Hepatocyte (in vitro differentiated cells): ENCODE data around the gene NT5C. TPM values are rescaled to one million over a fixed set of nuclear protein-coding genes. Genes with fewer than 3 reads are reported as not detected.
"Not testable (repeated sequence)": the region's sequence is repeated elsewhere in the genome, so short reads cannot be mapped to it uniquely, and the experiment has no call there.

Experiments
- DNase-seq: peaks from one replicate; pipeline ENCODE4 v3.0.0-alpha.2; 2016; ENCODE audit warnings: low spot score
- H2AFZ ChIP-seq: fragments of 200-600 bp; sonication (generic); 2 replicates; pipeline ENCODE4 v1.6.0; 2016; ENCODE audit warnings: antibody characterized with exemption, mild to moderate bottlenecking
- H3K27ac ChIP-seq: fragments of 200-600 bp; sonication (generic); 2 replicates; pipeline ENCODE4 v1.5.1; 2016; ENCODE audit warnings: mild to moderate bottlenecking
- H3K27me3 ChIP-seq: fragments of 200-600 bp; sonication (generic); 2 replicates; pipeline ENCODE4 v1.6.1; 2016
- H3K36me3 ChIP-seq: fragments of 200-600 bp; sonication (generic); replicated peaks from 2 replicates; pipeline ENCODE4 v1.5.1; 2016; ENCODE audit warnings: low read depth; ENCODE audit not compliant: insufficient read depth
- H3K4me1 ChIP-seq: fragments of 200-600 bp; sonication (generic); 2 replicates; pipeline ENCODE4 v1.5.1; 2016; ENCODE audit warnings: mild to moderate bottlenecking, moderate library complexity; ENCODE audit not compliant: insufficient read depth
- H3K4me2 ChIP-seq: fragments of 200-600 bp; sonication (generic); 2 replicates; pipeline ENCODE4 v1.6.0; 2016
- H3K4me3 ChIP-seq: fragments of 200-600 bp; sonication (generic); 2 replicates; pipeline ENCODE4 v1.5.1; 2016; ENCODE audit warnings: mild to moderate bottlenecking
- H3K79me2 ChIP-seq: fragments of 200-600 bp; sonication (generic); 2 replicates; pipeline ENCODE4 v1.6.0; 2017; ENCODE audit warnings: mild to moderate bottlenecking
- H3K9me2 ChIP-seq: fragments of 200-600 bp; sonication (generic); replicated peaks from 2 replicates; pipeline ENCODE4 v1.6.0; 2017; ENCODE audit warnings: mild to moderate bottlenecking; ENCODE audit not compliant: insufficient read depth
- H3K9me3 ChIP-seq: fragments of 200-600 bp; sonication (generic); 2 replicates; pipeline ENCODE4 v1.5.1; 2016; ENCODE audit warnings: low read depth, mild to moderate bottlenecking
- H4K20me1 ChIP-seq: fragments of 200-600 bp; sonication (generic); 2 replicates; pipeline ENCODE4 v1.6.0; 2016; ENCODE audit warnings: mild to moderate bottlenecking; ENCODE audit not compliant: insufficient read depth, poor library complexity, severe bottlenecking
- EZH2 ChIP-seq: fragments of 200-600 bp; sonication (generic); IDR thresholded peaks from 2 replicates; pipeline ENCODE4 v1.6.1; 2016; ENCODE audit warnings: antibody characterized with exemption, mild to moderate bottlenecking, borderline replicate concordance
- EZH2phosphoT487 ChIP-seq: fragments of 200-600 bp; sonication (generic); IDR thresholded peaks from one replicate; pipeline ENCODE4 v1.6.1; 2018; ENCODE audit warnings: antibody characterized with exemption, mild to moderate bottlenecking, low read depth, moderate library complexity; ENCODE audit not compliant: unreplicated experiment, severe bottlenecking
- WGBS: methylation state at CpG from one replicate; pipeline ENCODE4 v1.1.6; 2016; ENCODE audit warnings: low lambda C conversion rate; ENCODE audit errors: missing lambda C conversion rate; 5-methylcytosine and 5-hydroxymethylcytosine counted together
- polyA plus RNA-seq: library from polyadenylated mRNA; unstranded; fragments of >200 nt; fragmentation: Nextera tagmentation; extraction: Ambion mirVana; gene quantifications from 2 replicates; pipeline ENCODE4 v1.2.1, GENCODE V29; 2016
- total RNA-seq: library from RNA; depleted of rRNA; stranded (reverse); fragments of >200 nt; gene quantifications from 2 replicates; pipeline ENCODE4 v1.2.3, GENCODE V29; 2014
- TF ChIP-seq, protein P1 (sequence below): fragments of 200-600 bp; sonication (generic); IDR thresholded peaks from 2 replicates; pipeline ENCODE4 v1.5.1; 2016; ENCODE audit warnings: antibody characterized with exemption, mild to moderate bottlenecking; ENCODE audit not compliant: poor library complexity

Gene NT5C
- total and polyA plus RNA-seq, 2 experiments from 2014 or later = 46.3 to 73.3 TPM

DNA sequence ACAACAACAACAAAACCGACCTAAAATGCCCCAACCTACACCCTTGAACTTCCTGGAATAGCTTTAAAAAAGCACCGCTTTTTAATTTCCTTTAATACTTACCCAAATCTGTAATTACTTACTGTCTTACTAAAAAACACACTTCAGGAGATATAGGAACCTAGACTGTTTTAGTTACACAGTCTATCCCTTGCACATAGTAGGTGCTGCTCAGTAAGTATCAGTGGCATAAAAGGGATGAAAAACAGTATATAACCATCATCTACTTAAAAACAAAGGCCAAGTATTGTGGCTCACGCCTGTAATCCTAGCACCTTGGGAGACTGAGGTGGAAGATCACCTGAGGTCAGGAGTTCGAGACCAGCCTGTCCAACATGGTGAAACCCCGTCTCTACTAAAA lies 45.1 kb upstream of the NT5C start:
- no peaks in the 10 kb centered on the region for H3K9me3 ChIP-seq
- TF ChIP-seq EZH2phosphoT487 (no peak), EZH2 (no peak)
- TF ChIP-seq, protein P1, sequence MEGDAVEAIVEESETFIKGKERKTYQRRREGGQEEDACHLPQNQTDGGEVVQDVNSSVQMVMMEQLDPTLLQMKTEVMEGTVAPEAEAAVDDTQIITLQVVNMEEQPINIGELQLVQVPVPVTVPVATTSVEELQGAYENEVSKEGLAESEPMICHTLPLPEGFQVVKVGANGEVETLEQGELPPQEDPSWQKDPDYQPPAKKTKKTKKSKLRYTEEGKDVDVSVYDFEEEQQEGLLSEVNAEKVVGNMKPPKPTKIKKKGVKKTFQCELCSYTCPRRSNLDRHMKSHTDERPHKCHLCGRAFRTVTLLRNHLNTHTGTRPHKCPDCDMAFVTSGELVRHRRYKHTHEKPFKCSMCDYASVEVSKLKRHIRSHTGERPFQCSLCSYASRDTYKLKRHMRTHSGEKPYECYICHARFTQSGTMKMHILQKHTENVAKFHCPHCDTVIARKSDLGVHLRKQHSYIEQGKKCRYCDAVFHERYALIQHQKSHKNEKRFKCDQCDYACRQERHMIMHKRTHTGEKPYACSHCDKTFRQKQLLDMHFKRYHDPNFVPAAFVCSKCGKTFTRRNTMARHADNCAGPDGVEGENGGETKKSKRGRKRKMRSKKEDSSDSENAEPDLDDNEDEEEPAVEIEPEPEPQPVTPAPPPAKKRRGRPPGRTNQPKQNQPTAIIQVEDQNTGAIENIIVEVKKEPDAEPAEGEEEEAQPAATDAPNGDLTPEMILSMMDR = no peak
- no peaks in the 10 kb centered on the region for H3K27me3 ChIP-seq
- 98% methylated on average over 5 of the region's 5 CpGs for WGBS
- H4K20me1 ChIP-seq = peaks cover 67% of the 10 kb centered on the region
- no peak overlapping the region for H3K4me3 ChIP-seq
- H3K4me2 ChIP-seq = no peak overlapping the region
- H3K27ac ChIP-seq = no peak overlapping the region
- peaks cover 6% of the 10 kb centered on the region for H3K4me1 ChIP-seq
- H3K36me3 ChIP-seq = no peaks in the 10 kb centered on the region
- H2AFZ ChIP-seq = no peak overlapping the region
- peaks cover 97% of the 10 kb centered on the region for H3K79me2 ChIP-seq
- H3K9me2 ChIP-seq = no peaks in the 10 kb centered on the region
- no peak for DNase-seq

GRCh38 chr17:75174996-75175395 lies 43.5 kb upstream of the NT5C start:
- Histone ChIP-seq H2AFZ (no peak overlapping the region), H4K20me1 (peaks cover 60% of the 10 kb centered on the region), H3K9me2 (no peaks in the 10 kb centered on the region), H3K27ac (no peak overlapping the region), H3K79me2 (peaks cover 97% of the 10 kb centered on the region), H3K4me1 (no peaks in the 10 kb centered on the region), H3K4me2 (no peak overlapping the region), H3K9me3 (no peaks in the 10 kb centered on the region), H3K4me3 (no peak overlapping the region), H3K27me3 (no peaks in the 10 kb centered on the region), H3K36me3 (no peaks in the 10 kb centered on the region)
- TF ChIP-seq, protein P1 = no peak
- TF ChIP-seq EZH2phosphoT487 (no peak), EZH2 (no peak)
- WGBS = 98% methylated on average over 11 of the region's 11 CpGs
- DNase-seq = no peak

- no peaks in the 10 kb centered on the region for H3K27me3 ChIP-seq
- no peaks in the 10 kb centered on the region for H3K36me3 ChIP-seq
- no peak overlapping the region for H3K4me2 ChIP-seq
- H3K4me3 ChIP-seq = no peak overlapping the region
- DNase-seq = no peak
- H3K4me1 ChIP-seq = no peaks in the 10 kb centered on the region
- no peak overlapping the region for H2AFZ ChIP-seq
- TF ChIP-seq, protein P1 = no peak
- TF ChIP-seq EZH2 (no peak), EZH2phosphoT487 (no peak)
- H3K79me2 ChIP-seq = peaks cover 94% of the 10 kb centered on the region
- no peak overlapping the region for H3K27ac ChIP-seq
- no peaks in the 10 kb centered on the region for H3K9me2 ChIP-seq
- no peaks in the 10 kb centered on the region for H3K9me3 ChIP-seq
- H4K20me1 ChIP-seq = peaks cover 58% of the 10 kb centered on the region
- WGBS = 93% methylated on average over 4 of the region's 4 CpGs
These were observed 42.0 kb upstream of the NT5C start for GRCh38 chr17:75173526-75173925.

- no peaks in the 10 kb centered on the region for H3K36me3 ChIP-seq
- H3K4me2 ChIP-seq = no peak overlapping the region
- H3K27me3 ChIP-seq = no peaks in the 10 kb centered on the region
- no peak overlapping the region for H3K27ac ChIP-seq
- 98% methylated on average over 4 of the region's 4 CpGs for WGBS
- H3K4me3 ChIP-seq = no peak overlapping the region
- no peak for DNase-seq
- peaks cover 52% of the 10 kb centered on the region for H3K79me2 ChIP-seq
- H3K9me3 ChIP-seq = no peaks in the 10 kb centered on the region
- no peak overlapping the region for H2AFZ ChIP-seq
- TF ChIP-seq, protein P1 = no peak
- no peak for TF ChIP-seq EZH2
- TF ChIP-seq EZH2phosphoT487 = no peak
- peaks cover 37% of the 10 kb centered on the region for H4K20me1 ChIP-seq
- no peaks in the 10 kb centered on the region for H3K9me2 ChIP-seq
- no peaks in the 10 kb centered on the region for H3K4me1 ChIP-seq
These were observed 37.5 kb upstream of the NT5C start for GRCh38 chr17:75168998-75169397.

DNA sequence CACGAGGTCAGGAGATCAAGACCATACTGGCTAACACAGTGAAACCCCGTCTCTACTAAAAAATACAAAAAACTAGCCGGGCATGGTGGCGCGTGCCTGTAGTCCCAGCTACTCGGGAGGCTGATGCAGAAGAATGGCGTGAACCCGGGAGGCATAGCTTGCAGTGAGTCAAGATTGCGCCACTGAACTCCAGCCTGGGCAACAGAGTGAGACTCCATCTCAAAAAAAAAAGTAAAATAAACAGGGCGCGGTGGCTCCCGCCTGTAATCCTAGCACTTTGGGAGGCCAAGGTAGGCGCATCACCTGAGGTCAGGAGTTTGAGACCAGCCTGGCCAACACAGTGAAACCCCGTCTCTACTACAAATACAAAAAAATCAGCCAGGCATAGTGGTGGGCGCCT lies 33.1 kb upstream of the NT5C start:
- DNase-seq, H3K36me3 ChIP-seq, H3K4me2 ChIP-seq, H3K4me1 ChIP-seq, H3K9me2 ChIP-seq, H2AFZ ChIP-seq, H3K27ac ChIP-seq, H3K27me3 ChIP-seq, H3K9me3 ChIP-seq, H3K4me3 ChIP-seq: not testable (repeated sequence)
- peaks cover 14% of the 10 kb centered on the region for H4K20me1 ChIP-seq
- 98% methylated on average over 15 of the region's 15 CpGs for WGBS
- H3K79me2 ChIP-seq = peaks cover 12% of the 10 kb centered on the region
